ENCODE data around the gene ARPC1B.

ARPC1B gene

DNA sequence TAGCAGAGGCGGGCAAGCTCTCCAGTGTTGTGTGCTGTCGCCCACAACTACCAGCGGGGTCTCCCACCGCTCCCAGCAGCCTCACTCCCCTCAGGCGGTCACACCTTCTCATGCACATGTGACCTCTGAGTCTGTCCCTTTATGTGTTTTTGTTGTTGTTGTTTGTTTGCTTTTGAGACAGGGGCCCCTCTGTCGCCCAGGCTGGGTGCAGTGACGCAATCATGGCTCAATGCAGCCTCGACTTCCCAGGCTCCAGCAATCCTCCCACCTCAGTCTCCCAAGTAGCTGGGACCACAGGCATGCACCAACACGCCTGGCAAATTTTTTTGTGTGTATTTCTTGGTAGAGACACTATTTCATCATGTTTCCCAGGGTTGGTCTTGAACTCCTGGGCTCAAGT, 65.7 kb downstream of the ARPC1B start:
- in situ Hi-C loops (cut with MboI; ENCODE audit: low sequenced_read_pairs) = no loop called here

Data from hTERT RPE-1 (cell line).